Subcutaneous adipose tissue (tissue), 4 donors: ENCODE results near the gene MRPL36. TPM values are rescaled to one million over a fixed set of nuclear protein-coding genes. Genes with fewer than 3 reads are reported as not detected.

Experiments
- total RNA-seq, 4 donors: library from RNA; depleted of rRNA; stranded (reverse); fragments of >200 nt; gene quantifications; one replicate each; pipeline ENCODE4 v1.1.0, GENCODE V29; 2016
- TF ChIP-seq, protein P1 (sequence below): fragments of 450-650 bp; IDR thresholded peaks from one replicate; pipeline ENCODE4 v1.5.1; 2016; ENCODE audit warnings: low read depth, mild to moderate bottlenecking, control low read depth, antibody characterized with exemption, moderate library complexity

The MRPL36 gene
- total RNA-seq, 4 donors from 2014 or later, result 27.9 to 56.1 (median 42.7) TPM

DNA sequence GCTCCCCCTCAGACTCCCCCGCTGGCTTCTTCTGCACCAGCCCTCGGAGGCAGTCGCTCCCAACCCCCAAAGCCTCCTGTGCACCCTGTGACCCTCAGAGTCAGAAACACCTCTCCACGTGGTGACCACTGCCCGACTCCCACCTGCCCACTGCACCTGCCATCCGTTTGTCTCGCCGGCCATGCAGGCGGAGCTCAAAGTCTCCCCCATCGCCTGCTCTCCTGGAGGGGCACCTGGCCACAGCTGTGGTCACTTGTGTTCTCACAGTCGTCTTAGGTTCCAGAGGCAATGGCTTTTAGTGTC is 38.2 kb downstream of the MRPL36 start:
- TF ChIP-seq, protein P1, sequence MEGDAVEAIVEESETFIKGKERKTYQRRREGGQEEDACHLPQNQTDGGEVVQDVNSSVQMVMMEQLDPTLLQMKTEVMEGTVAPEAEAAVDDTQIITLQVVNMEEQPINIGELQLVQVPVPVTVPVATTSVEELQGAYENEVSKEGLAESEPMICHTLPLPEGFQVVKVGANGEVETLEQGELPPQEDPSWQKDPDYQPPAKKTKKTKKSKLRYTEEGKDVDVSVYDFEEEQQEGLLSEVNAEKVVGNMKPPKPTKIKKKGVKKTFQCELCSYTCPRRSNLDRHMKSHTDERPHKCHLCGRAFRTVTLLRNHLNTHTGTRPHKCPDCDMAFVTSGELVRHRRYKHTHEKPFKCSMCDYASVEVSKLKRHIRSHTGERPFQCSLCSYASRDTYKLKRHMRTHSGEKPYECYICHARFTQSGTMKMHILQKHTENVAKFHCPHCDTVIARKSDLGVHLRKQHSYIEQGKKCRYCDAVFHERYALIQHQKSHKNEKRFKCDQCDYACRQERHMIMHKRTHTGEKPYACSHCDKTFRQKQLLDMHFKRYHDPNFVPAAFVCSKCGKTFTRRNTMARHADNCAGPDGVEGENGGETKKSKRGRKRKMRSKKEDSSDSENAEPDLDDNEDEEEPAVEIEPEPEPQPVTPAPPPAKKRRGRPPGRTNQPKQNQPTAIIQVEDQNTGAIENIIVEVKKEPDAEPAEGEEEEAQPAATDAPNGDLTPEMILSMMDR, result no peak

- TF ChIP-seq, protein P1, result no peak
These were observed 38.8 kb downstream of the MRPL36 start for GRCh38 chr5:1760656-1761452.

DNA sequence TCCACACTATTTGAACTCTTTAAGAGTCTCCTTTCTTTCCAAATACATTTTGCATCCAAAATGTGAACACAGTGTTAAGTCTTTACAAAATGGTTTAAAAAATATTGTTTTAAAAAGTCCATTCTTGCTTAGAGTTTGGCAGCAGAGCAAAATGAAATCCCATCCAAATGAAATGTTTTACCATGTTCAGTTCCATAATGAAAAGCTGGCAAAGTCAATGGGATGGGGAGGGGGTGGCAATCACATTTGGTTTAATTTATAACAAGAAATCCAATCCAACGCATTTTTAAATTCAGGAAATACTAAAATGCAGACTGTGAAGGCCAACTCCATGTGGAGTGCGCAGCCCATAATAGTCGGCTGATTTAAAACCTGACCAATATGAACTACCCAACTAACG is 39.4 kb downstream of the MRPL36 start:
- TF ChIP-seq, protein P1, result no peak

DNA sequence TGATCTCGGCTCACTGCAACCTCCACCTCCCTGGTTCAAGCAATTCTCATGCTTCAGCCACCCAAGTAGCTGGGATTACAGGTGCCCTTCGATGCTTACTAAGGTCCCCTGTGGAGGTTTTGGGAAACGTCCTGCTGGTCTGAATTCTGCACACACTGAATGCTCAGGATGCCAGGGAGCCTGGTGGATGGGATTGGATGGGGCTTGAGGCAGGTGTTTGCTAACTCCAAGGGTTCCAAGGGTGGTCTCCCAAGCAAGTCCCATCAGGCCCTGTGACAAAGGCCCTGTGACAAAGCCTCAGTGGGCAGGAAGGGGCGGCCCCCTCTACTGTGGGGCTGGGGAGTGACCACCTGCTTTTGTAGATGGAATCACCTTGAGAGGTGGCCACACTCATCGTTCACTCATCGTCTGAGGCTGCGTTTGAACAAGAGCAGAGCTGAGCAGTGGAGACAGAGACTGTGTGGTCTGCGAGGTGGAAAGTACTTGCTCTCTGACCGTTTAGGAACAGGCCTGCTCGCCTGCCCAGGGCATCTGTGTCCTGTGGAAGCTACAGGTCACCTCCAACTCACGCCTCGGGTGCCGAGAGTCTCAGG is 40.2 kb downstream of the MRPL36 start:
- TF ChIP-seq, protein P1, result no peak

- TF ChIP-seq, protein P1, result no peak
These were observed 41.1 kb downstream of the MRPL36 start for GRCh38 chr5:1758574-1758973.

DNA sequence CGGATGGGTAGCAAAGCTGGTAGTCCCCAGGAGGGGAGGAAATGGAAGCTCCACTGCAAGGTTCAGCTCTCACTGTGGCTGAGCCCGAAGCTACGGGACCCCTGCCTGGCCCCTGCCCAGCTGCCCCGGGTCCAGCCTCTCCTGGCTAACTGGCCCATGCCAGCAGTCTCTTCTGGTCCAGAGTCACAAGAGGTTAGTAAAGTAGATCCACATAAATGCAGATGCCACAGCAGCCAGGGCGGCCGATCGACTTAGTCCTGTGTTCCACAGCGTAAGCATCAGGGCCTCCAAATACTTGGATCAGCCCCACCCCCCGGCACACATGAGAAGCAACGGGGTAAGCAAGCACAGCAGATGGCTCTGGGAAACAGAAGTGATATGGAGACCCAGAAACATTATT is 42.1 kb downstream of the MRPL36 start:
- TF ChIP-seq, protein P1, result no peak

- TF ChIP-seq, protein P1, result no peak
These were observed 43.2 kb downstream of the MRPL36 start for GRCh38 chr5:1756481-1756880.
